ENCODE measurements around the gene GJB1. TPM values are rescaled to one million over a fixed set of nuclear protein-coding genes. Genes with fewer than 3 reads are reported as not detected.
"Not testable (repeated sequence)": the region's sequence is repeated elsewhere in the genome, so short reads cannot be mapped to it uniquely, and the experiment has no call there.

Gene GJB1
- total RNA-seq, 1 donor from 2014 or later: not detected

- intact Hi-C loops (cut with micrococcal nuclease): loop anchor here (1.0 to 10.0 kb wide), 7 partner anchors 29 to 1120 kb away; partner anchors contain the start of genes FOXO4, IGBP1, NONO and SNX12
Measured at GRCh38 chrX:71254092-71254963, 31.3 kb downstream of the GJB1 start, which contains the start of gene ZMYM3. ZMYM3 (minus strand) TSS chrX:71254140; CDS start chrX:71253255, 885 bp downstream.

DNA sequence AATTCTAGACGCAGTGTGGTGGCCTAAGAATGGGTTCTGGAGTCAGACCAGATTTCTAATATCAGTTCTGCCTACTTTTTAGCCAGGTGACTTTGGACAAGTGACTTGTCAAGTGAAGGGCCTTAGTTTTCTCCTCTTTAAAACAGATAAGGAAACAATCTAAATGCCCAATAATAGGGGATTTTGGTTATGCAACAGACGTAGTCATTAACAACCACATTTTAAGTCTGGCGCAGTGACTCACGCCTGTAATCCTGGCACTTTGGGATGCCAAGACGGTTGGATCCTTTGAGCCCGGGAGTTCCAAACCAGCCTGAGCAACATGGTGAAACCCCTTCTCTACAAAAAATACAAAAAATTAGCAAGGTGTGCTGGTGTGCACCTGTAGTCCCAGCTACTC, 33.0 kb downstream of the GJB1 start:
- intact Hi-C loops (cut with micrococcal nuclease): loop anchor here (10.0 kb wide), 2 partner anchors 161 to 1121 kb away; partner anchors contain the start of genes FOXO4 and IGBP1

GRCh38 chrX:71256856-71257255, 33.8 kb downstream of the GJB1 start:
- intact Hi-C loops (cut with micrococcal nuclease): loop anchor here (10.0 kb wide), 2 partner anchors 162 to 1122 kb away; partner anchors contain the start of genes FOXO4 and IGBP1

DNA sequence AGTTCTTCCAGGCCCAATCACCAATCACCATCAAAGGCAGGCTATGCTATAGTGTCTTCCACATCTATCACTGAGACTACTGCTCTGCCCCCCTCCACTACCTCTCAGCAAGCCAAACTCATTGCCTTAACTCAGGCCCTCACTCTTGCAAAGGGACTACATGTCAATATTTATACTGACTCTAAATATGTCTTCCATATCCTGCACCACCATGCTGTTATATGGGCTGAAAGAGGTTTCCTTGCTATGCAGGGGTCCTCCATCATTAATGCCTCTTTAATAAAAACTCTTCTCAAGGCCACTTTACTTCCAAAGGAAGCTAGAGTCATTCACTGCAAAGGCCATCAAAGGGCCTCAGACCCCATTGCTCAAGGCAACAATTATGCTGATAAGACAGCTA, 45.6 kb downstream of the GJB1 start:
- intact Hi-C loops (cut with micrococcal nuclease): not testable (repeated sequence)

GRCh38 chrX:71269801-71270395, 46.9 kb downstream of the GJB1 start:
- intact Hi-C loops (cut with micrococcal nuclease): no loop called here

DNA sequence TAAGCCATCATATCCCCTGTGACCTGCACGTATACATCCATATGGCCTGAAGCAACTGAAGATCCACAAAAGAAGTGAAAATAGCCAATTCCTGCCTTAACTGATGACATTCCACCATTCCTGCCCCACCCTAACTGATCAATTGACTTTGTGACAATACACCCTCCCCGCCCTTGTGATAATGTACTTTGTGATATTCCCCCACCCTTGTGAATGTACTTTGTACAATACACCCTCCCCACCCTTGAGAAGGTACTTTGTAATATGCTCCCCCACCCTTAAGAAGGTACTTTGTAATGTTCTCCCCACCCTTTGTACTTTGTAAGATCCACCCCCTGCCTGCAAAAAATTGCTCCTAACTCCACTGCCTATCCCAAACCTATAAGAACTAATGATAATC, 49.3 kb downstream of the GJB1 start:
- intact Hi-C loops (cut with micrococcal nuclease): not testable (repeated sequence)

Other genes starting within 250 kb of the GJB1 start
- gene SNX12, start 154.9 kb upstream of the GJB1 start, total RNA-seq: 43.9 and 47.0 TPM in 2 replicates
- 11.0 and 11.3 TPM in 2 replicates for gene FOXO4, start 127.4 kb upstream of the GJB1 start, total RNA-seq
- 25.9 and 39.8 TPM in 2 replicates for gene CXorf65, start 116.5 kb upstream of the GJB1 start, total RNA-seq
- 739 and 752 TPM in 2 replicates for gene IL2RG, start 111.6 kb upstream of the GJB1 start, total RNA-seq
- 74.6 and 87.2 TPM in 2 replicates for gene MED12, start 104.6 kb upstream of the GJB1 start, total RNA-seq
- 2.3 and 3.1 TPM in 2 replicates for gene NLGN3, start 78.4 kb upstream of the GJB1 start, total RNA-seq
- gene ZMYM3, start 30.9 kb downstream of the GJB1 start, total RNA-seq: 13.5 and 16.3 TPM in 2 replicates
- gene NONO, start 60.4 kb downstream of the GJB1 start, total RNA-seq: 436 and 444 TPM in 2 replicates
- 5.3 and 6.2 TPM in 2 replicates for gene ITGB1BP2, start 78.5 kb downstream of the GJB1 start, total RNA-seq
- 40.9 and 47.2 TPM in 2 replicates for gene TAF1, start 143.1 kb downstream of the GJB1 start, total RNA-seq

Measured in T-helper 1 cell treated with Interleukin-12 subunit alpha and Interleukin-12 subunit beta and Interleukin-4 antibody, amounts not matched to agents 30 ng/mL and 1 ng/mL, for 36 hours (primary cell).